Renal cortex interstitium (tissue), 11 donors: Measurements from ENCODE around the gene HSBP1L1. TPM values are rescaled to one million over a fixed set of nuclear protein-coding genes. Genes with fewer than 3 reads are reported as not detected.

Experiments used
- DNase-seq, 11 donors: peaks; one replicate each; pipeline ENCODE4 v3.0.0-alpha.2; 2013; ENCODE audit warnings: low read depth in 9 of 11, low spot score in 4 of 11; ENCODE audit errors: extremely low read depth in 1 of 11
- polyA plus RNA-seq, 3 donors: library from polyadenylated mRNA; unstranded; fragments of 120-200 nt; gene quantifications; one replicate each; pipeline ENCODE4 v1.2.1, GENCODE V29; 2013; ENCODE audit not compliant: insufficient read length in 3 of 3

The HSBP1L1 gene
- polyA plus RNA-seq, 3 donors: 17.2 to 29.2 (median 22.2) TPM

DNA sequence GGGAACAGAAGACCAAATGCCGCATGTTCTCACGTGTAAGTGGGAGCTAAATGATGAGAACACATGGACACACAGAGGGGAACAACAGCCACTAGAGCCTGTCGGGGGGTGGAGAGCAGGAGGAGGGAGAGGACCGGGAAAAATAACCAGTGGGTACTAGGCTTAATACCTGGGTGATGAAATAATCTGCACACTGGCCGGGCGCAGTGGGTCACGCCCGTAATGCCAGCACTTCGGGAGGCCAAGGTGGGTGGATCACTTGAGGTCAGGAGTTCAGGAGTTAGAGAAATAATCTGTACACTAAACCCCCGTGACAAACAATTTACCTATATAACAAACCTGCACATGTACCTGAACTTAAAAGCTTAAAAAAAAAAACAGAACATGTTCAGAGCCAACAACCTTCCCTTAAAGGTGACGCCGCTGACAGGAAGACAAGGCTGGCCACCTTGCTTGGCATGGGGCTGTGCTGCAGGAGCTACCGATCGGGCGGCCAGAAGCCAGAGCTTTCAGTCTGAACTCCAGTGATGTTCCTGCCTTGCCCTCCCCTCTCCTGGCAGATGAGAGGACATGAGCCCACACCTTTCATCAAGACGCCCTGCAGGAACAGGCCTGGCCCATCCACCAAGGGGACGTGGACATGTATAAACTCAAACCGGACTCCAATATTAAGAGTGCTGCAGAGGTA lies 24.2 kb upstream of the HSBP1L1 start:
- DNase-seq: no peak

DNA sequence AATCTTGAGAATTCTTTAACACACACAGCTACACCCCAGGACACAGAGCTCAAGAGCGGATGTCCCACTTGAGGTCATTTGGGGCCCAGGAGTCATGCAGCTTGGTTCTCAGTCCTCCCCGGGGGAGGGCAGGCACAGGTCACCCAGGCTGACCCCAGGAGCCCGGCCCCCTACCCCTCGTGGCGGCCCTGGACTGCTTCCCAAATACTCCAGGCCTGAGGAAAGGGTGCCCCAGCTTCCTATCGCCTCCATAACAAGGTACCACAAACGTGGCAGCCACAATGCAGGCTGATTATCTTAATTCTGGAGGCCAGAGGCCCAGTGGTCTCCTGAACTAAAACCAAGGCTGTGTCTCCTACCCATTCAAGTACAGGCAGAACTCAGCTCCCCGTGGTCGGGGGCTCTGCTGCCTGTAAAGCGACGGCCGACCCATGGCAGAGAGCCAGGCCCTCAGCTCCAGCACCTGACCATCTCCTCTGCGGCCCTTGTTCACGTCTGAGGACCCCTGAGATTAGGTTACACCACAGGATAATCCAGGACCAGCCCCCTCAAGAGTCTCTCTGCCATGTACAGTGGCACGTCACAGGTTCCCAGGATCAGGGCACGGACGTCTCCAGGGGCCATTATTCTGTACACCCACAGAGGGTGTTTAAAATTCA lies 23.5 kb upstream of the HSBP1L1 start:
- no peak for DNase-seq

DNA sequence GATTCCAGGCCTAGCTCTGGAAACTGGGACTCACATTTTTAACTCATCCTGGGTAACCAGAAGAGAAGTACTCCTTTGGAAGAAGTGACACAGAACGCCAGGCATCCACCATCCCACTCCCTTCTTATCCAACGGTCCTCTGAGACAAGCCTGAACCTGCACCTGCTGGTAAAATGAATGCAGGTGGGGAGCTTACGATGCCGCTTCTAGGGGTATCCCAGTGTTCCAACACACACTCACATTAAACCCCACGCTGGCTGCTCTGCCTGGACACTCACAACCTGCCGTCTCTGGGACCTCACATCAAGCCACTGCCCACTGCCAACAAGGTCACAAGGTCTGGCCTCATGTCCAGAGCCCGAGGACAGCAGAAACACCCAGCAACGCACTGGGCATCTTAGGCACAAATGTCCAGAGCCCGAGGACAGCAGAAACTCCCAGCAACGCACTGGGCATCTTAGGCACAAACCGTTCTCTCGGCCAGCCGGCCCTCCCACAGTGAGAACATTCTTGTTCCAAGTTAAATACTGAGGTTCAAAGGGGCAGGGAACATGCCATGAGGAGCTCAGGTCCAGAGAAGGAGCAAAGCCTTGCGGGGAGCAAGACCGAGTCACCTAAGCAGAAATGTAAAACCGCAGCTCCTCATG lies 22.8 kb upstream of the HSBP1L1 start:
- DNase-seq: no peak

DNA sequence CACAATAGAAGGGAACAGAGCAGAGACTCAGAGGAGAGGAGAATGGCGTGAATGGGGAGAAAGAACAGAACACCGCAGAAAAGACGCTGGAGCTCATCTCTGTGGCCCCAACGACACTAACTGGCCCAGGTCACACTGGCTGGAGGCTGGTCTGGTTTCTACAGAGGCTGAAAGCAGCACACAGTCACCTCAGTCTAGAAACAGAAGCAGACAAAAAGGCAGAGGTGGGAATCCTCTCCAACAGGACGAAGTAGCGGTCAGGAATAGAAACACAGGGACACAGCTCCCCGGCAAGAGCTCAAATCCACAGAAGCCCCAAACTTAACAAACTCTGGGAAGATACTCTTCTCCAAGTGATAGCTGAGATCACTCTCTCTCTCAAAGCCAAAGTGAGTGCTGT lies 22.2 kb upstream of the HSBP1L1 start:
- DNase-seq: no peak

DNA sequence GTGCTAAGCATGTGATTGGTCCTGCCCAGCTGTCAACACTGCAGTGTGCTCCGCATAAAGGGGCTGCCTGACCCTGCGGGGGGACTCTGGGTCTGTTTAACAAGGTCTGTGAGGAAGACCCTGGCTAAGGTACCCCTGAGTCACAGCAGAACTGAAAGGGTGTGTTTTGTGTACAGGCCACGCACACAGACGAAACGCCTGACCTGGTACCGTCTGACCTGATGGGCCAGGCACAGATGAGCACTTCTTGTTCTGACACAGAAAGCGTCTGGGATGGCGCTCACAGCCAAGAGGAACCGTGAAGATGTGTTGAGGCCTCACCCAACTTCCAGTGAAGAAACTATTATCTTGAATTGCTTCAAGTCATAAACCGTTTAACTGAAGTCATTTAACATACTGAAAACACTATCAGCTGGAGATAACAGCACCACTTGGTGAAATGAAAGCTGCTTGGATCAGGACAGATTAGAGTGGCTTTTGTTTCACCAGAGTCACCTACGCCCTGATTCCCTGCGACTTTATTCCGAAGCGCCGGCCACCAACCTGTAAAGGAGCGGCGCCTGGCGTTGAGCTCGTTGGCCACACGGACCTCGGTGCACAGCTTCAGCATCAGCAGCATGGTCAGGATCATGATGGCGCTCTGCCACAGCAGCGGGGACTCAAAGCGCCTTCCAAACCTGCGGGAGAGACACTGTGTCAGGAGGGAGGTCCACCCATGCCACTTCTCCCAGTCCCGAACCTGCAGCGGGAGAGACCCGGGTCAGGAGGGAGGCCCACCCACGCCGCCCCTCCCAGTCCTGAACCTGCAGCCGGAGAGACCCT lies 21.4 kb upstream of the HSBP1L1 start:
- no peak for DNase-seq

DNA sequence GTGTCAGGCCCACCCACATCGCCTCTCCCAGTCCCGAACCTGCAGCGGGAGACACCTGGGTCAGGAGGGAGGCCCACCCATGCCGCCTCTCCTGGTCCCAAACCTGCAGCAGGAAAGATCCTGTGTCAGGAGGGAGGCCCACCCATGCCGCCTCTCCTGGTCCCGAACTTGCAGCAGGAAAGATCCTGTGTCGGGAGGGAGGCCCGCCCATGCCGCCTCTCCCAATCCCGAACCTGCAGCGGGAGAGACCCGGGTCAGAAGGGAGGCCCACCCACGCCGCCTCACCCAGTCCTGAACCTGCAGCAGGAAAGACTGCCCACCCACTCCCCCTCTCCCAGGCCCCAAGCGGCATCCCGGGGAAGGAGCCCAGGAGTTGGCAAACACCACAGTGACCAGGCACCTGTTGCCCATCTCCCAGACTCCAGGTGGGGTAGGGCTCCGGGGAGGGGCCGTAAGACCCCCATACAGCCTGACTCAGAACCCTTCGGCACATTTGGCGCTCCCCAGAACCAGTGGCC lies 20.8 kb upstream of the HSBP1L1 start:
- DNase-seq: no peak

DNA sequence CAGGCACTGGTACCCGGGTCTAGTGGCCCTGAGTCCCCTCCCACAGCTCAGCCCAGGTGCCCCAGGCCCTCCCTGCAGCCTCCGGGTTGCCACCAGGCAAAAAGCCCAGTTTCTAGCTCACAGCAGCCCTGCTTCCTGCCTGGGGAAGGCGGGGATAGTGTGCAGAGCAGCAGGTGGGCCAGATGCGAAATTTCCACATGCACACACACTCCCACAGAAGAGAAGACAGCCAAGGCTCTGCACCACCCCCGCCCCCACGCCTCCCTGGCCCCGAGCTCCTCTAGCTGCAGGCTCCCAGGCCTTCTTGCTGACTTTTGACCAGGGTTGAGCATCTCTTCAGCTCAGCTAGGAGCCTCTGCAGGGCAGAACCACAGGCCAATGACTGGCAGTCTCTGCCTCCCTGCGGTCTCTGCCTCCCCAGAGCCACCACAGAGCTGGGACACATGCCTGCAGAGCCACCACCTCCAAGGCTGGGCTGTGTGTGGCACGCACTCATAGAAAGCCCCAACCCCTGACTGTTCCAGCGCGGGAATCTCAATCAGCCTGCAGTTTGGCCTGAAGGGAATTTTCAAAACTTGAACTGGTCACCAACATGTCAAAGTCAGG lies 20.2 kb upstream of the HSBP1L1 start:
- no peak for DNase-seq

DNA sequence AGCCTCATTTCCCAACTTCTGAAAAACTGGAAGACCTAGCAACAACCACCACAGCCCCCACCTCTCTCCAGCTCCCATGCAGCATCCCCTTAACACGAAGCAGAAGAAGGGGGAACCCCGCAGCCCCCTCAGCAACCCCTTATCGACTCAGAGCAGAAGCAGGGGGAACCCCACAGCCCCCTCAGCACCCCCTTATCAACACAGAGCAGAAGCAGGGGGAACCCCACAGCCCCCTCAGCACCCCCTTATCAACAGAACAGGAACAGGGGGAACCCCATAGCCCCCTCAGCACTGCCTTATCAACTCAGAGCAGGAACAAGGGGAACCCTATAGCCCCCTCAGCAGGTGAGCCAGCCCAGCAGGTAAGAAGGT lies 19.7 kb upstream of the HSBP1L1 start:
- no peak for DNase-seq

DNA sequence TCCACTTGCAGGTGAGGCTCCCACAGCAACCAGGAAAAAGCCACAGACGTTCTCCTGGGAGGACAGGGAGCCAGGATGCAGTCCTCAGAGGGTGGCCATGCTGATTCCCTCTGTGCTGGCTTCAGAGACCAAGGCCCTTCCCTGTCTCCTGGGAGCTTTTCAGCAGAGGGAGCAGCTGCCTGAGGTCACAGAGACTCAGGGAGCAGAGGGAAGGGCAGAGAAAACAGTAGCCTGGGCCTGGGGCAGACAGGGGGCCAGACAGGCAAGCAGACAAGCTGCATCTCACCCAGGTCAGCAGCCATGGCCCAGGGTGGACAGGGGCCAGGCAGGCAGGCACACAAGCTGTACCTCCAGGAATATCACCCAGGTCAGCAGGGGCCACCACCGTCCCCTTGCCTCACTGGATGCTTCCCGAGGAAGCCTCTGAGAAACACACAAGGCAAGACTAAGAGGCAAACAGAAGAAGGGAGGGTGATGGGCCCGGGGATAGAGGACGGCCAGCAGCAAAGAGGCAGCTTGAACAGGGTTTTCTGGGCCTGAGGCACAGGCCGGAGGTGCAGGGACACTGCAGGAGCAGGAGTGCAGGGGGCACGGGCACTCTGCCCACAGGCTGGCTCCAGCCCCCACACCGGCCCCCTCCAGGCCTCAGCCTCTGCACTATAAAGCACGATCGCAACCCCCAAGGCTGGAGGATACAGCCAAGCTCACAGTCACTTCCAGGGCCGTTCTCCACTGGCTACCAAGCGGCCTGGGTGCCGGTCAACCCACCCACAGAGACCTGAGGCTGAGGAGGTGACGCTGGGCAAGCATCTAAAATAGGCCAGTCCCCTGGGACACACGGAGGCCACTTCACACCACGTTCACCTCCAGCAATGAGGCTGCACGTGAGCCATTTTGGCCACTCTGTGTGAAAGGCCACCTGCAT lies 19.1 kb upstream of the HSBP1L1 start:
- no peak for DNase-seq

DNA sequence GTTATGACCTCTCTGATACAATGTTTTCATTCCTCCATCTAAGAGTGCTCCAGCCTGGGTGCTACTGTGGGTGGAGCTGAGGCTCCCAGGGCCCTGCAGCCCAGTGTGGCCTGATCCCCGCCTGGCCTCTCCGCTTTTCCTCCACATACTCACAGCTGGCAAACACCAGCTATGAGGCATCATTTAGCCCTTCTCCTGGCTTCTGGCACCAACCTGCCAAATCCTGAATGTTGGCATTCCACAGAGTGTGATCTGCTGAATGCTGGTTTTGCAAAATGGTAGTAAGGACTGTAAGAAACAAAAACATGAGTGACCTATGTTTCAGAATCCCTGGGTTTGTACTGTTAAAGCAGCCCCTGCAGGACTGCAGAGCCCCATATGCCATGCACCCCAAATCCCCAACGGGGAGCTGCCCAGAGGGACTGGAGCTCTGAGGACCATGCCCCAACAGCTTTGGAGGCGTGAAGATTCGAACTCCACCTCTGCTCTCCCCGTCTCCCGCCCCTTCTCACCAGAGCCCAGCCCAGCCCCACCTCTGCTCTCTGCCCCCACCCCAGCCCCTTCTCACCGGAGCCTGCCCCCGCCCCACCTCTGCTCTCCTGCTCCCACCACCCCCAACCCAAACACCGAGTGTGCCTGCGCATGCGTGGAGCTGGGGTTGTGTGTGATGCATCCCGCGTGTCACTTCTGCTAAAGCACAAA lies 17.2 kb upstream of the HSBP1L1 start:
- no peak for DNase-seq

DNA sequence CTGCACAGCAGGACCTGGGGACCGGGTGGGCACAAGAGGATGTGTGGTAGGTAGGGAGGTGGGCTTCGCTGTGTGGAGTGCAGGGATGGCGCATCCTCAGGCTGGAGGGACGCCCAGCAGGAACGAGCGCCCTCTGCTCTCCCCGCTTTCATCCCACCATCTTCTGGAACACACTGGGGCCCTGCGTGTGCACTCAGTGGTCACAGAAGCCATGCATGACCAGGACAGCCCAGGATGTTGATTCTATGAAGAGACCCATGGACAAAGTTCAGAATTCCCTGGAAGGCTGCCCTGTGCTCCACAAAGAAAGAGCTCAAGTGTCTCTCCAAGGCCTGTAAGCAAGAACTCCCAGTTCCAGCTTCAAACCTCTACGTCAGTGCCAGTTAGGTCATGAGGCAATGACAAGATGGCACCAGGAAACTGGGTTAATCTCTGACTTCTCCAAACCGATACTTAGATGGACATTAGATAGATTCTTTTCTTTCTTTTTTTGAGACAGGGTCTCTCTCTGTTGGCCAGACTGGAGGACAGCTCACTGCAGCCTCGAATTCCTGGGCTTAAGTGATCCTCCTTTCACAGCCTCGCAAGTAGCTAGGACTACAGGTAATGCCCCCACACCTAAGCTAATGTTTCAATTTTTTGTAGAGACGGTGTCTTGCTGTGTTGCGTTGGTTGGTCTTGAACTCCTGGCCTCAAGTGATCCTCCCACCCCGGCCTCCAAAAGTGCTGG lies 16.4 kb upstream of the HSBP1L1 start:
- DNase-seq: no peak

DNA sequence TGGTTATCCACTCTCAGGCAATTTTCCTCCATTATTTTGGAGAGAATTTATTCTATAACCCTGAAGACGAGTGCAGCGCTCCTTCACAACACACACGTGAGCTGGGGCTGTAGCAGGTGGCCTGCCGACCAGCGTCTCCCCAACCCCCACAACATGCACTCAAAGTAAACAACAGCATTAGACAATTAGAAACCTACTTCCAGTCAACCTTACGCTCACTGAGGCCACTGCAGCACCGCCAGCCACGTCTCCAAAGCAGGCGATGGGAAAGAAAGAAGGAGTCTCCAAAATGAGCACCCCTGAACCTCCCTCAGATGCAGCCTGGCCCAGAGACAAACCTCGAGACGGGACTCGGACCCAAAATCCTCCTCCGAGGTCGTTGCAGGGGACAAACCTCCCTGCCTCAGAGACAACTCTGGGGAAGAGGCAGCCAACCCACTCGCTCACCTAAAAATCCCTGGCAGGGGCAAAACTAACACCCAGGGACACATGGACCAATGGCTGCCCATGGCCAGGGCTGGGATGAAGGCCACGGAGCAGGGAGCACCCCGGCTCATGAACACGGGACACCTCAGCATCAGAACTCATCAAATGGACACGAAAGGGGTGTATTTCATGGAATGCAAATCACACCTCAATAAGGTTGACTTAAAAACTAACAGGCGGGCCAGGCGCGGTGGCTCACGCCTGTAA lies 15.6 kb upstream of the HSBP1L1 start:
- no peak for DNase-seq

DNA sequence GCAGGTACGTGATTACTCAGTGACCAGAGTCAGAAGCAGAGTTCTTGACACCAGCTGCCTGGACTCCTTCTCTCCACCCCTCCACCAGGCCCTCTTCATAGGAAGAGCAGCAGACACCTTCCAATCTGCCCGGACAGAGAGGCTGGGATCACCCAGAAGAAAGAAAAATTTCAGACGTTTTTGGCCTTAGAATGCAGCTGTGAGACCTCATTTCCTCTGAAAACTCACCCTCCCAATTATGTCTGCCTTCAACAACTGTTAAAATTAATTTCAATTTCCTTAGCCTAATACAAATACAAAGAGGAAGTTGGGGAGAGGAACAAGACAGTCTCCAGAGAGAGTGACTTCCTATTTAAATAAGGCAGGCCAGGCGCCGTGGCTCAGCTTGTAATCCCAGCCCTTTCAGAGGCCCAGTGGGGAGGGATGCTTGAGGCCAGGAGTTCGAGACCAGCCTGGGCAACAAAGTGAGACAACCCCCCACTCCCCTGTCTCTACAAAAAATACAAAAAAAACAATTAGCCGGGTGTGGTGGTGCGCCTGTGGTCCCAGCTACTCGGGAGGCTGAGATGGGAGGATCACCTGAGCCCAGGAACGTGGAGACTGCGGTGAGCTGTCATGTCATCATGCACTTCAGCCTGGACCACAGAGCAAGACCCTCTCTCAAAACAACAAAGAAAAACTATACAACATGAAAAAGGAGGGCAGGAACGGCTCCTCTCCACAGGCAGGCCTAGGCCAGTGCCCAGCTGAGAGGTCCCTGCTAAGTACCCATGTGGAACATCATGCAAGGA lies 14.6 kb upstream of the HSBP1L1 start:
- peak in 2 of 11 donors; percentile 26 to 28 for DNase-seq

DNA sequence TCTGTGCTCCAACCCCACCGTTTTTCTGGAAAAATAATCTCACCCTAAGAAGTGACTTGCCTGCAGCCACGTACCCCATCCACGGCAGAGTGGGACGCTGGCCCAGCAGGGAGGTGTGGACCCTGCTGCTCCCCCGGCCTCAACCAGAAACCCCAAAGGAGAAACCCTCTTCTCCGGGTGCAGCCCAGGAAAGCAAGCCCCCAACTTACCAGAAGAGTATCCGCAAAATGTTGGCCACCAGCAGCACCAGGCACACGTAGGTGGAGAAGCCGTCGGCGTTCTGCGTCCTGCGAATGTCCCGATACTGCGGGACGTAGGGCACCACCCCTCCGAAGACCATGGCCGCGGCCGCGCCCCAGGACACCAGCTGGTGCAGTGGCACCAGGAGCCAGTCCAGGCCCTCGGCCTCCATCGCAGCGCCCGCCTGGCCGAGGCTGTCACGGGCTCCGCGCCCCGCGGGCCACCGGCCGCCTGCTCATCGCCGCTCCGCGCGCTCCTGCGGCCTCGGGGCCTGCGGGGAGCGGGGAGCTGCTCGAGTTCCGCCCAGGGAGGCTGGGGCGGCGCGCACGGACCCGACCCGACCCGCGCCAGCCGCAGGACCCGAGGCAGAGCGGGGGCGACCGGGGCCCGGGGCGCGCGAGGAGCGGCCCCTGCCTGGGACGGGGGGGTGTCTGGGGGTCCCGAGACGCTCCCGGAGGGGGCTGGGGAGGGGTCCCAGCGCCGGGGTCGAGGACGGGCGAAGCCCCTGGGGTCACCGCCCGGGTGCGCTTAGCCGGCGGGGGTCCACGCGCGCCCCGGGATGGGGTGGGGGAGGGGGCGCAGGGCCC lies 13.7 kb upstream of the HSBP1L1 start:
- DNase-seq: peak in 1 of 11 donors; percentile 24
